Islet of Langerhans (tissue), 1 donor: ENCODE results near the gene LGMN.
"Not testable (repeated sequence)": the region's sequence is repeated elsewhere in the genome, so short reads cannot be mapped to it uniquely, and the experiment has no call there.

ENCODE experiments used
- FAIRE-seq: peaks from one replicate; lab custom pipeline; 2011; peaks lifted over from hg19 to GRCh38; lab: Jason Lieb, UNC

LGMN gene

DNA sequence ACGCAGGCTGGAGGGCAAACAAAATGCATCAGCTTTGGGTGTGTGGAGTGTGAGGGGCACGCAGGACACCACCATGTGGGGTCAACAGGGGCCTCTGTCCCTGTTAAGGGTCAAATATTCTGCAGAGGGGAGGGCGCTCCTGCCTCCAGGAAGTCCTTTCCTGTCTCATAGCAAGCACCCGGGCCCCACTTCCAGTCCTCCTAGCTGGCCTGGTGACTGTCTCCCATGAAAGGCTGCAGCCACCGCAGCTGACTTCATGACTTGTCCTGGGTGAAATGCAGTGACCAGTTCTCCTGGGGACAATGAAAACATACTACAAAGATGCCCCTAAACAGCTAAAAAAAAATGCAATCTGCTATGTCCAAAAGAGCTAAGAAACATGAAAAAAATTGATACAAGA is 53.6 kb downstream of the LGMN start:
- no peak for FAIRE-seq

DNA sequence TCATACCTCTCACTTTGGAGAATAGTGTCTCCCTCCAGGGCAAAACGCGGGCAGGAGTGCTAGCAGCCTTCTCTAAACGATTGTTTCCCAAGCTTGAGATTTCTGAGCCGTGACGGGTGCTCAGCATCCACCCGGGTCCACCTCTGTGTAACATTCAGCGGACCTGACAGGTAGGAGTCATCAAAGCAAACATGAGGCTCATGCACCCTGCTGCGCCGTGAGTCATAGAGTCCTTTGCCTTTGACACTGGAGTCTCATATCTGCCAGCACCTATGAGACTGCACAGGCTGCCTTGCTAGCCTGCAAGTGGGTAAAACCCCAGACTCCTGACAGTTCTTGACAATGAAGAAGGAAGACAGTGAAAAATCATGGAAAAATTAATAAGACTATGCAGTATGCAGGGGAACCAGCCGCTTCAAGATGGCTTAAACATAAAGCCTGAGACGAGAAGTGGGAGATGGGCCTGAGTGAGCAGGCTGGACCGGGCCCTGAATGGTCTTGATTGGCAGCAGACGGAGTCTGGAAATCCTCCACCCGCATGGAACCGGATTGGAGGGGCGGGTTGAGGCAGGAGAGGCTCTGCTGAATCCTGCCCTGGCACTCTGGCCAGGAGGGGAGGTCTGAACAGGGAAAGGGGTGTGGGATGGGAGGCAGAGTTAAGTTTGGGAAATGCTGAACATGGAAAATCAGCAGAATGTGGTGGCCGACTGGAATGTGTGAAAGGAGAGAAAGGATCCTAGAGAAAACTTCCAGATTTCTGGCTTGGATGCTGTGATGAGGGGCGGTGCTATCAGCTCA is 54.2 kb downstream of the LGMN start:
- no peak for FAIRE-seq

GRCh38 chr14:92692822-92693226 is 55.6 kb downstream of the LGMN start:
- FAIRE-seq = peak; percentile 93

DNA sequence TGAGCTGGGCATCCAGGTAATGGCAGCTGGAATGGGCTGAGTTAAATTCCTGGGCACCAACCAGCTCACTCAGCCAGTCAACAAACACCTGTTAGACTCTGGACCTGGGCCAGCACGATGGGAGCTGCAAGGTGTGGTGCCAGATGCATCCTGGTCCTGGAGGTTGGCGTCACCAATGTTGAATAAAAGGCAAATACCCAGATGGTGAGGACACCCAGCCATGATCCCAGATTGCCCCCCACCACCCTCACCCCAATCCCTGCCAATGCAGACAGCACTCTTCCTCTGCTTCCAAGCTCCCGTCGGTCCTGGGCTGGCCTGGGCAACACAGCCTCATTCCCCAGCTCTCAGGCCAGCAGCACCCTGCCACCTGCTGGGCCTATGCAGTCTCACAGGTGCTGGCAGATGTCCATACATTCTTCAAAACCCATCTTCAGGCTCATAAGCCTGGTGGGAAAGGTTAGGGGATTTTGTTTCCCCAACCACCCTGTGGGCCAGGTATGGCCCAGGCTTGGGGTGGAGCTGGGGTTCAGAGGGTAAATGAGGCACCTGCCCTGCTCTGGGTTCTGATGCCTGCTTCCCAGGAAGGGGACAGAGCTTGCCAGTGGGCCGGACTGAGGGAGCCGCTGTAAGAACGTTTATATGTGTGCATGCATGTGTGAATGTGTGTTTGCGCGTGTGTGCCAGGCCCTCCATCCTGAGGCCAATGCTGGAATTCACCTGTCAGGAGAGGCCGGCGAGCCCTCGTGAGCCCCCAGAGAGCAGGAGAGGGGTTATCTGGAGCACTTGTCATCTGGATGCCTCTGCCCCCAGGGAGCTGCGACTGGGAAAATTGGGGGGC is 58.0 kb downstream of the LGMN start:
- peak; percentile 55 for FAIRE-seq

GRCh38 chr14:92688434-92689375 is 59.7 kb downstream of the LGMN start:
- FAIRE-seq = no peak

DNA sequence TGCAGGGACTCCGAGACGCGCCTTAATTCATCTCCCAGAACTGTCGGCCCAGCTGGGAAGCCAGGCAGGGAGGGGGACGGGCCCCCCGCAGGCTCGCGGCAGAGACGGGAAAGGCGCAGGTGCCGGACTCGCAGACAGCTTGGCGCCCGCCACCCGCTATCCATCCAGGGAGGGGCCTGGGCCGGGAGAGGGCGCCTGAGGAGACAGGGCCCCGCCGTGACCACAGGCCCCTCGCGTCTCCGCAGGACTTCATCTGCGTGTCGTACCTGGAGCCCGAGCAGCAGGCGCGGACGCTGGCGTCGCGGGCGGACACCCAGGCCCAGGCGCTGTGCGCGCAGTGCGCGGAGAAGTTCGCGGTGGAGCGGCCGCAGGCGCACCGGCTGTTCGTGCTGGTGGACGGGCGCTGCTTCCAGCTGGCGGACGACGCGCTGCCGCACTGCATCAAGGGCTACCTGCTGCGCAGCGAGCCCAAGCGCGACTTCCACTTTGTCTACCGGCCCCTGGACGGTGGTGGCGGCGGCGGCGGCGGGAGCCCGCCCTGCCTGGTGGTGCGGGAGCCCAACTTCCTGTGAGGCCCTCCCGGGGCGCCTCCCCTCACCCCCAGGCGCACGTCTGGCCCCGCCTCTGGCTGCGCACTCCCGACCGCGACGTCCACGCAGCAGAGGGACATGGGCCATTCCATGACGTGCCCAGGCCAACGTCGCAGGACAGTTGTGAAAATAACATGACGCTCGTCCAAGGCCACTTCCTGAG is 60.6 kb downstream of the LGMN start:
- FAIRE-seq = no peak

- FAIRE-seq = no peak
Measured at GRCh38 chr14:92686900-92687427, 61.5 kb downstream of the LGMN start.

DNA sequence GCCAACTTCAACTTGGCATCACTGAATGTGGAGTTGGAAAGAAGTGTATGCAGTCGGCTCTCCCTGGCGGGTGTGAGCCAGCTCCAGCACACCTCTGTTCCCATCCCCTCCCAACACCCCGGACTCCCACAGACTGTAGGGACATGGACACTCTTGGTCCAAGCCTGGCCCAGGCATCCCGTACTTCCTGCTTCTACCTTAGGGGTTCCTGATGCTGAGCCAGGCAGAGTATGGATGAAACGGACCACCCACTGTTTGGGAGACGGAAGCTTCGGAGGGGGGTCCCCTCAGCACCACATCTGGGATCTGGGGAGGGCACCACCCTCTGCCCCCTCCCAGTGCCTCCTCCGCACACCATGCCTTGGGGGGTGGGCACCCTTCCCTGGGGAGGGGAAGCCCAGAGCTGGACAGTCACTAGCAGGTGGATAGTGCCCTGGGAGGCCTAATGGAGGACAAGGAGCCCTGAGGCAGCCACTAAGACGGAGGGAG is 62.0 kb downstream of the LGMN start:
- FAIRE-seq = no peak

DNA sequence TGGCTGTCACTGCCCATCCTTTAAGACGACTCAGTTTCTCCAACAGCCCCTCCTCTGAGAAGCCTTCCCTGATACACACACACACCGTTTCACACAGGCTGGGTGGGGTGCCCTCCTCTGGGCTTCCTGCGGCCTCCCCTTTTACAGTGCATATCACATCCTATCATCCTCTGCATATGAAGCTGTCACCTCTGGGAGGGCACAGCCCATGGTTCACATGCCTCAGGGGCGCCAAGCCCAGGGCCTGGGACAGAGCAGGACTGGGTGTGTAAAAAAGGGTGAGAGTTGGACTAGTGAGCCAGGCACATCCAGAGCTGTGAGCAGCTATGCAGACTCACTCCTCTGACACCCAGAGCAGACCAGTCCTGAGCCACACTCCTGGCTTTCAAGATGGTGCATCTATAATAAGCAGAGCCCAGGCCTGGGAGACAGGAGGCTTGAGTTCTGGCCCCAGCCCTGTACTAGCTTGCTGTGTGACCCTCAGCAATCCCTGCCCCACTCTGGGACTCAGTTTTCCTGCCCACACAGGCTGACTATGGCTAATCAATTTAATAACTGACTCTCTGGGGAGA is 62.6 kb downstream of the LGMN start:
- no peak for FAIRE-seq

- no peak for FAIRE-seq
Measured at GRCh38 chr14:92684801-92685560, 63.4 kb downstream of the LGMN start.

- FAIRE-seq = no peak
Measured at GRCh38 chr14:92683041-92683440, 65.4 kb downstream of the LGMN start.

- FAIRE-seq = no peak
Measured at GRCh38 chr14:92680781-92681650, 67.4 kb downstream of the LGMN start.

DNA sequence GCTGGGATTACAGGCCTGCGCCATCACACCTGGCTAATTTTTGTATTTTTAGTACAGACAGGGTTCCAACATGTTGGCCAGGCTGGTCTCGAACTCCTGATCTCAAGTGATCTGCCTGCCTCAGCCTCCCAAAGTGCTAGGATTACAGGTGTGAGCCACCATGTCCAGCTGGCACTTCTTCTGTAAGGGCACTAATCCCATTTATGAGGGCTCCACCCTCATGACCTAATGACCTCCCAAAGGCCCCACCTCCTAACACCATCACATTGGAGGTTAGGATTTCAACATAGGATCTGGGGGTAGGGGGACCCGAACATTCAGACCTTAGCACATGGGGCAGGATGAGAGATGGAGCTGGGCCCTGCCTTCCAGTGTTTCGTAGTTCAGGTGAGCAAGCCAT is 68.1 kb downstream of the LGMN start:
- not testable (repeated sequence) for FAIRE-seq

DNA sequence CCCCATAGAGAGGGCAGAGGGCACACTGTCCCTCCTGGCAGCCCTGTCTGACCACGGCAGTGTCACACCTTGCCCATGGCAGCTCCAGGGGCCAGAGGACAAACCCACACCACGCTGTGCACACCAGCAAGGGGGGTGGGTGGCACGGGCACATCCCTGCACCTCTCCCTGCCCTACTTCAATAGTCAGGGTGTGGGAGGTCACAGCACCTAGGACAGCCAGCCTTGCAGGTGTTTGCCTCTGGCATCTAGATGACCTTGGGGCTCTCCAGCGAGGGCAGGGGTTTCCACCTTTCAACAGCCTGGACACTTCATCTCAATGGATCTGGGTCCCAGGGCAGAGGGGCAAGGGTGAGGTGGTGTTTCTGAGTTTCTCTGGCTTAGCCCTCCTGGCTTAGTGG is 69.2 kb downstream of the LGMN start:
- FAIRE-seq = no peak

- FAIRE-seq = no peak
Measured at GRCh38 chr14:92678766-92679165, 69.7 kb downstream of the LGMN start.

- FAIRE-seq = no peak
Measured at GRCh38 chr14:92677955-92678354, 70.5 kb downstream of the LGMN start.

- FAIRE-seq = no peak
Measured at GRCh38 chr14:92677087-92677668, 71.2 kb downstream of the LGMN start.

GRCh38 chr14:92676403-92677086 is 71.9 kb downstream of the LGMN start:
- FAIRE-seq = no peak
